Fibroblast of pulmonary artery (primary cell): Measurements from ENCODE around the gene GCN1.
"Not testable (repeated sequence)": the region's sequence is repeated elsewhere in the genome, so short reads cannot be mapped to it uniquely, and the experiment has no call there.

Experiments used
- DNase-seq: peaks from one replicate; pipeline ENCODE4 v3.0.0-alpha.2; 2010; ENCODE audit warnings: low read depth
- H3K4me3 ChIP-seq: replicated peaks from 2 replicates; pipeline ENCODE4 v1.5.1; 2011; ENCODE audit warnings: low read depth, mild to moderate bottlenecking, control low read depth, low read length, moderate library complexity
- TF ChIP-seq, protein P1 (sequence below): IDR thresholded peaks from 2 replicates; pipeline ENCODE4 v1.5.1; 2011; ENCODE audit warnings: mild to moderate bottlenecking, control low read depth, low read length, inconsistent platforms; ENCODE audit errors: missing control alignments

The GCN1 gene

DNA sequence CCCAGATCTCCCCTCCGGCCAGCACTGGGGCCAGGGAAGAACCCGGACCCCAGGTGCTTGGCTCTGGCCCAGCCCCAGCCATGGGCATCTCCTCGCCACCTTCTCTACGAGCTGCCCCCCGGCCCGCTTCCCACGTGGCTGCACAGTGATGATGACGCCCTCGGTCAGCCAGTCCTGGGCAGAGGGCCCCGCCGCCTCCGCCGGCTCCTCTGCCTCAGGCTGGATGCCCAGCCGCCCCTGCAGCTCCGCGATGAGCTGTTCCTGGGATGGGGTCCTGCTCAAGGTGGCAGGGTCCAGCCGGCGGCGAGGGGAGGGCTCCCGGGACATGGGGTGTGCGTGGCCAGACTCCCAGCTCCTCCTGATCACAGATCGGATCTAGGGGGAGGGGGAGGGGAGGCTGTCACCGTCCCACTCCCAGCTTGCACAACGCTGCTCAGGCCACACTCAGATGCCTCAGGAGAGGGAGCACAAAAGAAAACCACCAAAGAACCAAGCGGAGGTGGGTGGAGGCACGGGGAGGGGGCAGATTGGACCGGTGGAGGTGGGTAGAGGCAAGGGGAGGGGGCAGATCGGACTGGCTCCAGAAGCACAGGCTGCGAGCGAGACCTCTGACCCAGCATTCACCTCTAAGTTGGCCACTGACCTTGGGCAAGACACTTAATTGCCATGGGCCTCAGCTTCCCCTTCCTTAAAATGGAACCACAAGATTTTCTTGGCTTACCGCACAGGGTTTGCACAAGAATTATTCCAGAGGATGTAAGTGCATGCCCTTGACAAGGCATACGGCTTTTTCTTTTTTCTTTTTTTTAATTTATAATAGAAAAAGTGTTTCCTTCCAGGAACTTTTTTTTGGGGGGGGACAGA lies 22.5 kb upstream of the GCN1 start:
- no peak overlapping the region for H3K4me3 ChIP-seq
- TF ChIP-seq, protein P1, sequence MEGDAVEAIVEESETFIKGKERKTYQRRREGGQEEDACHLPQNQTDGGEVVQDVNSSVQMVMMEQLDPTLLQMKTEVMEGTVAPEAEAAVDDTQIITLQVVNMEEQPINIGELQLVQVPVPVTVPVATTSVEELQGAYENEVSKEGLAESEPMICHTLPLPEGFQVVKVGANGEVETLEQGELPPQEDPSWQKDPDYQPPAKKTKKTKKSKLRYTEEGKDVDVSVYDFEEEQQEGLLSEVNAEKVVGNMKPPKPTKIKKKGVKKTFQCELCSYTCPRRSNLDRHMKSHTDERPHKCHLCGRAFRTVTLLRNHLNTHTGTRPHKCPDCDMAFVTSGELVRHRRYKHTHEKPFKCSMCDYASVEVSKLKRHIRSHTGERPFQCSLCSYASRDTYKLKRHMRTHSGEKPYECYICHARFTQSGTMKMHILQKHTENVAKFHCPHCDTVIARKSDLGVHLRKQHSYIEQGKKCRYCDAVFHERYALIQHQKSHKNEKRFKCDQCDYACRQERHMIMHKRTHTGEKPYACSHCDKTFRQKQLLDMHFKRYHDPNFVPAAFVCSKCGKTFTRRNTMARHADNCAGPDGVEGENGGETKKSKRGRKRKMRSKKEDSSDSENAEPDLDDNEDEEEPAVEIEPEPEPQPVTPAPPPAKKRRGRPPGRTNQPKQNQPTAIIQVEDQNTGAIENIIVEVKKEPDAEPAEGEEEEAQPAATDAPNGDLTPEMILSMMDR: no peak

DNA sequence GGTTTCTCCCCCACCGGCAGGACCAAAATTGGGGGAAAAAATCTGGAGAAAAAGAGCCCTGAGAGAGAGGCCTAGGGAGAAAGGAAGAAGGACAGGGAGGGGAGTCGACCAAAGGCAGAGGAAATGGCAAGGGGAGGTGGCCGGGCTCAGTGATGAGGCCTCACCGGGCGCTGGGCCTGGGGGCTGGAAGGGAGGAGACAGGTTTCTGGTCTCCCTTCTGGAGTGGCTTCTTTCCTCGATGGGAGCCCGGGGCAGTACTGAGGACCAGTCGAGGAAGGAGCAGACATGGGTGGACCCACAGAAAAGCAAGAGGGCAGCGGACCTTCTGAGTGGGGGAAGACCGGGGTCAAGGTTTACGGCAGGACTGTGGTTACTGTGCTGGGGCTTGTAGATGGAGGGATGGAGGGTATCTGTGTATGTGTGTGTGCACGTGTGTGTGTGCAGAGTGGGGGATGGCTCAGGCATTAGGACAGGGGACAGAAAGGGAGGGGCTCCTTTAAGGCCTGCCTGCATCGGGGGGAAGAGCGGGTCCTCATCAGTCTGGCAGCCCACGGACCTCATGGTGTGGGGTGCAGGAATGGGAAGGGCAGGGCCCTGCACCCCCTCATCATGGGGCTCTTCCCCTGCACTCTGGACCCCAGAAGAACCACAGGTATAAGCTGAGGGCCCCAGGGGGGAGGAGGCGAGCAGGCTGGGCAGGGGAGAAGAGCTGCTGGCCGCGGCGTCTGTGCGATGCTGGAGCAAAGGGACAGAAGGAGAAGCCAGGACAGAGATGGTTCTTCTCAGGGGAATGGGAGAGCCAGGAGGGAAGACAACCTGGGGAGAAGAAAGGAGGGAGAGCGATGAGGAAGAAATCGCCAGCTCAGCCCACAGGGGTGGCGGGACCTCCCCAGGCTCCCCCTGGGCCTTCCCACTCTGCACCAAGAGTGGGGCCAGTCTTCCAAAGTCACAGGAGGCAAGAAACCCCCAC lies 21.5 kb upstream of the GCN1 start:
- TF ChIP-seq, protein P1: no peak
- DNase-seq: no peak
- H3K4me3 ChIP-seq: no peak overlapping the region

More for the DNA sequence above, 22.5 kb upstream of the GCN1 start:
- no peak for DNase-seq

DNA sequence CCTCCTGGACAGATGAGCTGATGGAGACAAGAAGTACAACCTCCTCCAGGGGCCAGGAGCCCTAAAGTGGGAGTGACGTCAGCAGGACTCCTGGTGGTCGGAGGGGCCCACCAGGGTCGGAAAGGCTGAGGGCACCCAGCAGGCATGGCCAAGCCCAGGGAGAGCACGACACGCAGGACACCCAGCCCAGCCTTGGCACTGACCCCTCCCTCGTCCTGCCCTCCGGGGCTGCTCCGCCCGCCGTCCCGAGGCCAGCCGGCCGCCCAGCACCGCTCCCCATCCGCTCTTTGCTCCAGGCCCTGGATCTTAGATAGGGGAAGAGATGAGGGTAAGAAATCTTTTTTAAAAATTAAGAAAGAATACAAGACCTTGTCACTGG lies 20.8 kb upstream of the GCN1 start:
- TF ChIP-seq, protein P1: no peak
- no peak for DNase-seq
- no peak overlapping the region for H3K4me3 ChIP-seq

- H3K4me3 ChIP-seq: no peak overlapping the region
- no peak for DNase-seq
- TF ChIP-seq, protein P1: no peak
Measured at GRCh38 chr12:120214626-120215356, 20.3 kb upstream of the GCN1 start.

GRCh38 chr12:120213758-120214157 lies 19.2 kb upstream of the GCN1 start:
- TF ChIP-seq, protein P1: no peak
- H3K4me3 ChIP-seq: no peak overlapping the region
- DNase-seq: no peak

DNA sequence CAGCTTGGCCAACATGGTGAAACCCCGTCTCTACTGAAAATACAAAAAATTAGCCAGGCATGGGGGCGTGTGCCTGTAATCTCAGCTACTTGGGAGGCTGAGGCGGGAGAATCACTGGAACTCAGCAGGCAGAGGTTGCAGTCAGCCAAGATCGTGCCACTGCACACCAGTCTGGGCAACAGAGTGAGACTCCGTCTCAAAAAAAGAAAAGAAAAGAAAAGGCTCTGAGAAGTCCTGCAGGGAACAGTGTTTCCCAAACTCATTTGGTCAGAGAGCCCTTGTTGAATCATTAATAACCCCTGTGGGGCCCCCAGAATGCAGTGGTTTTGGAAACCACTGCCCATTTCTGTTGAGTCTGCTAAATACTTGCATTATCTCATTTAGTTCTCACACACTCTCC lies 18.7 kb upstream of the GCN1 start:
- not testable (repeated sequence) for H3K4me3 ChIP-seq, DNase-seq
